ENCODE data around the gene SCN3A. TPM values are rescaled to one million over a fixed set of nuclear protein-coding genes. Genes with fewer than 3 reads are reported as not detected.

The SCN3A gene
- total and polyA plus RNA-seq, 9 donors, result 0.20 to 3.4 (median 0.80) TPM

GRCh38 chr2:165197346-165197745 lies 6.5 kb downstream of the SCN3A start:
- WGBS, 3 donors, result 88 to 93% (median 90%) methylated on average over 1 of the region's 1 CpG
- Histone ChIP-seq H3K36me3 (no peaks in the 10 kb centered on the region), H3K4me3 (no peak overlapping the region), H3K27ac (no peak overlapping the region), H3K4me1 (ENCODE audit: insufficient read depth) (no peaks in the 10 kb centered on the region), H3K9me3 (no peaks in the 10 kb centered on the region), H3K27me3 (no peaks in the 10 kb centered on the region)
- no peak for DNase-seq
- TF ChIP-seq CTCF (IDR thresholded peaks at IDR 0.05) (no peak), EP300 (IDR thresholded peaks at IDR 0.05) (no peak), POLR2A (IDR thresholded peaks at IDR 0.05) (no peak)
- intact Hi-C loops (cut with DNase I), result no loop called here

- WGBS, 3 donors, result 60 to 66% (median 62%) methylated on average over 4 of the region's 4 CpGs
- no peak overlapping the region for H3K4me3 ChIP-seq
- intact Hi-C loops (cut with DNase I), result no loop called here
- no peak overlapping the region for H3K27ac ChIP-seq
- no peaks in the 10 kb centered on the region for H3K9me3 ChIP-seq
- DNase-seq, result no peak
- no peaks in the 10 kb centered on the region for H3K36me3 ChIP-seq
- H3K27me3 ChIP-seq, result no peaks in the 10 kb centered on the region
- no peak for TF ChIP-seq EP300 (IDR thresholded peaks at IDR 0.05)
- TF ChIP-seq CTCF (IDR thresholded peaks at IDR 0.05), result no peak
- TF ChIP-seq POLR2A (IDR thresholded peaks at IDR 0.05), result no peak
- H3K4me1 ChIP-seq (ENCODE audit: insufficient read depth), result no peaks in the 10 kb centered on the region
Measured at GRCh38 chr2:165196411-165196810, 7.4 kb downstream of the SCN3A start.

DNA sequence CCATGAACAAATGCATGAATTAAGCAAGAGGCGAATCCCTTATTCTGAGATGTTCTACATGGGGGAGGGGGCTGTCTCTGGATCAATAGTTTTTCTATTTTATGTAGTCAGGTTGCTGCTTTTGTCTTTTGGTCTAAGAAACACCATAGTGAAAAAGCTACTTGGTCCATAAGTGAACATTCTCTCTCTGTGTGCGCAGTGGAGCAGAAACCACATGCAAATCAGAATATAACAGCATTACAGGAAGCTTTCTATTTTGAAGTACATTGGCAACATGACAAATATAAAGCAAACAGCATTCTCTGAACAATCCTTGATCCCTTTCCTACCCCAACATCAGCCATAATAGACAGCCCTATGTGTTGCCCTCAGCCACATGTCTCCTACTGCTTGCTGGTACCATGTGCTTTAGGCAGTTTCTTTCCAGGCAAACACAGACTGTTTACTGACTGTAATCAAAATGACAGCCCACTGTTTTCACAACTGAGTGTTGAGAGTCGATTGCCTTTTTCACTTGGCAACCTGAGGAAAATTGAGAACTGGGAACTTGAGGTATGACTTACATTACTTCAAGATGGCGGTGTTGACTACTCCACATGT lies 10.6 kb downstream of the SCN3A start:
- Histone ChIP-seq H3K36me3 (no peaks in the 10 kb centered on the region), H3K27ac (no peak overlapping the region), H3K27me3 (no peaks in the 10 kb centered on the region), H3K4me1 (ENCODE audit: insufficient read depth) (no peaks in the 10 kb centered on the region), H3K9me3 (no peaks in the 10 kb centered on the region), H3K4me3 (no peak overlapping the region)
- no peak for DNase-seq
- intact Hi-C loops (cut with DNase I), result no loop called here
- 83 to 84% (median 83%) methylated on average over 4 of the region's 4 CpGs for WGBS, 3 donors
- no peak for TF ChIP-seq POLR2A (IDR thresholded peaks at IDR 0.05)
- no peak for TF ChIP-seq EP300 (IDR thresholded peaks at IDR 0.05)
- TF ChIP-seq CTCF (IDR thresholded peaks at IDR 0.05), result no peak

DNA sequence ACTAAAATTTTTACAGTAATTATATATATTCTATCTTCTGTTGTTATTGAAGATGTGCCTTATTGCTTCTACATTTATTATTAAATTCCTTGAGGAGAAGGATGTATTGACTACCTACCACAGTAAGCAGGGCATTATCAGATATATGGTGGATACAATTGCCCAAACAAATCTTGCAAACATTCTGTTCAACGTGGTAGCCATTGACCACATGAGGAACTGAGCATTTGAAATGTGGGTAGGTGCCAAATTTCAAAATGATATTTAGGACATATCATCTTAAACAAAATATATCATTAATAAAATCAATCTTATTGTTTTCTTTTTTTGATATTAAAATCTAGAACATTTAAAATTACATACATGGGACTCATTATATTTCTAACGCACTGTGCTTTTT lies 11.1 kb downstream of the SCN3A start:
- intact Hi-C loops (cut with DNase I), result no loop called here
- no peak for TF ChIP-seq POLR2A (IDR thresholded peaks at IDR 0.05)
- Histone ChIP-seq H3K9me3 (no peaks in the 10 kb centered on the region), H3K27ac (no peak overlapping the region), H3K4me1 (ENCODE audit: insufficient read depth) (no peaks in the 10 kb centered on the region), H3K27me3 (no peaks in the 10 kb centered on the region), H3K36me3 (no peaks in the 10 kb centered on the region), H3K4me3 (no peak overlapping the region)
- no peak for DNase-seq
- 84 to 90% (median 87%) methylated on average over 2 of the region's 2 CpGs for WGBS, 3 donors

DNA sequence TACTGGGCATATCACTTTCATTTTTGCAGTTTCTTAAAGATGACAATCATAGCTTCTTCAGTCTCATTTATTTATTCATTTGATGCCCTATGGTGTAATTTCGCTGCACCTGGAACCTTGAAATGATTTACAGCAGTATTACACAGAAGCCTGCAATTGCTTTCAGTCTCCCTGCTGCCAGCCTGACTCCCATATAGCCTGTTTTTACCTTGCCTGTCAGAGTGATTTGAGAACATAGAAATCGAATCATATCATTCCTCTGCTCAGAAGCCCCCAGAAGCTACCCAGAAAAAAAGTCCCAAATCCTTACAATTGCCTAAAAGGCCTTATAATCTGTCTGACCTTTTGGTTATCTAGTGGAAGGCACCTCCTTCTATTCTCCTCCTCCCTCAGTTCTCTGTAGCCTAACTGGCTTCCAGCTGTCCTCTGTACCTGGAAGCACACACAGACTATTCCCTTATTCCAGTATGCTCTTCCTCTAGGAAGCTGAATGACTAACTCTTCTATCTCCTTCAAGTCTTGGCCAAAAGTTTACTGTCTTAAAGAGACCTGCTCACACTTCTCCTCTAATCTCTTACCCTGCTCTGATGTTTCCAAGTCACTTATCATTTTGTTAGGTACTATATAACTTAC lies 12.6 kb downstream of the SCN3A start:
- DNase-seq, result no peak
- no peaks in the 10 kb centered on the region for H3K9me3 ChIP-seq
- no peak for TF ChIP-seq POLR2A (IDR thresholded peaks at IDR 0.05)
- TF ChIP-seq EP300 (IDR thresholded peaks at IDR 0.05), result no peak
- no peak for TF ChIP-seq CTCF (IDR thresholded peaks at IDR 0.05)
- no peaks in the 10 kb centered on the region for H3K4me1 ChIP-seq (ENCODE audit: insufficient read depth)
- H3K27ac ChIP-seq, result no peak overlapping the region
- H3K4me3 ChIP-seq, result no peak overlapping the region
- intact Hi-C loops (cut with DNase I), result no loop called here
- WGBS, 3 donors, result 31 to 37% (median 34%) methylated on average over 2 of the region's 2 CpGs
- no peaks in the 10 kb centered on the region for H3K27me3 ChIP-seq
- H3K36me3 ChIP-seq, result no peaks in the 10 kb centered on the region
